Measurements from ENCODE around the gene WFIKKN2.

DNA sequence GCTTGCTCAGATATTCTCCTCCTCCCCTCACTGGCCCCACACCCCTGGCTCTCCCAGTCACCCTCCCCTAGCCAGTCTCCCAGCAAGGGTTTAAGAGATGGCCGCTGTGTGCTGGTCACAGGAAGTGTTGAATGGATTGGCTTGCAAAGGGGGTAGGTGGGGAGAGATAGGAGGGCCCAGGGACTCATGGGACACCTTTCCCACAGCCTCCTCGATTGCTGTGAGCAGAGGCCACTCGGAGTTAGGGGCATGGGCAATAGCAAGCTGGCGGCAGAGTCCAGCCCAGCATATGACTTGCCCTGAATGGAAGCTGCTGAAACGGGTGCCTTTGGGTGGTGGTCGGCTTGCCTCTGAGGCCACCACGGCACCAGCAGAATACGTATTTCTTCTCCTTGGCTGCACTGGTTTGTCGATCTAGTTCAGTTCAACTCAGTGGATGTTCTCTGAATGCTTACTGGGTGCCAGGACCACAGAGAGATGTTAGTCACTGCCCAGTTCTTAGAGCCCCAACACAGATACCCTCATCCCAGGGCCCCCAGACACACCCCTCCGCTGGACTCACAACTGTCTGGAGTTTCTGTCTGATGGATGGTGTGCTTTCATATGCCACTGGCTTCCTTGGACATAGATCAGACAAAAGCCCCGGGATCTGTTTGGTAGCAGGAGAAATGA lies 6.0 kb downstream of the WFIKKN2 start:
- TF ChIP-seq, protein P1, sequence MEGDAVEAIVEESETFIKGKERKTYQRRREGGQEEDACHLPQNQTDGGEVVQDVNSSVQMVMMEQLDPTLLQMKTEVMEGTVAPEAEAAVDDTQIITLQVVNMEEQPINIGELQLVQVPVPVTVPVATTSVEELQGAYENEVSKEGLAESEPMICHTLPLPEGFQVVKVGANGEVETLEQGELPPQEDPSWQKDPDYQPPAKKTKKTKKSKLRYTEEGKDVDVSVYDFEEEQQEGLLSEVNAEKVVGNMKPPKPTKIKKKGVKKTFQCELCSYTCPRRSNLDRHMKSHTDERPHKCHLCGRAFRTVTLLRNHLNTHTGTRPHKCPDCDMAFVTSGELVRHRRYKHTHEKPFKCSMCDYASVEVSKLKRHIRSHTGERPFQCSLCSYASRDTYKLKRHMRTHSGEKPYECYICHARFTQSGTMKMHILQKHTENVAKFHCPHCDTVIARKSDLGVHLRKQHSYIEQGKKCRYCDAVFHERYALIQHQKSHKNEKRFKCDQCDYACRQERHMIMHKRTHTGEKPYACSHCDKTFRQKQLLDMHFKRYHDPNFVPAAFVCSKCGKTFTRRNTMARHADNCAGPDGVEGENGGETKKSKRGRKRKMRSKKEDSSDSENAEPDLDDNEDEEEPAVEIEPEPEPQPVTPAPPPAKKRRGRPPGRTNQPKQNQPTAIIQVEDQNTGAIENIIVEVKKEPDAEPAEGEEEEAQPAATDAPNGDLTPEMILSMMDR (IDR thresholded peaks at IDR 0.05): no peak
- no peak for TF ChIP-seq EZH2phosphoT487 (IDR thresholded peaks at IDR 0.05)

All from neural progenitor cell (in vitro differentiated cells).